Activated B cell treated with CpG ODN at 0.5 μM for 24 hours (primary cell): ENCODE data around the gene HCK. TPM values are rescaled to one million over a fixed set of nuclear protein-coding genes. Genes with fewer than 3 reads are reported as not detected.

Experiments used
- ATAC-seq: fragments of 200-7000 bp; cut with Tn5 transposase; one replicate; pipeline ENCODE4 v1.10.0; 2021; ENCODE audit warnings: low read depth, mild to moderate bottlenecking, moderate library complexity
- CTCF ChIA-PET: fragments of 350-600 bp; sonication (Branson Sonifier 250); formaldehyde crosslinking; loops from one replicate; lab custom pipeline; 2021; ENCODE audit warnings: antibody characterized with exemption; lab: Charles Lee
- POLR2A ChIA-PET: fragments of 350-600 bp; sonication (Branson Sonifier 250); formaldehyde crosslinking; loops from one replicate; lab custom pipeline; 2021; ENCODE audit warnings: antibody characterized with exemption; lab: Charles Lee
- DNase-seq: peaks from one replicate; pipeline ENCODE4 v3.0.0; 2022
- H3K27ac Mint-ChIP-seq: one replicate; pipeline ENCODE4 v1.8.0; 2020; ENCODE audit warnings: mixed read lengths
- H3K27me3 Mint-ChIP-seq: one replicate; pipeline ENCODE4 v1.8.0; 2021; ENCODE audit warnings: mixed read lengths
- H3K36me3 Mint-ChIP-seq: one replicate; pipeline ENCODE4 v1.8.0; 2021; ENCODE audit warnings: low read depth, mixed read lengths
- H3K4me1 Mint-ChIP-seq: one replicate; pipeline ENCODE4 v1.8.0; 2021; ENCODE audit warnings: mixed read lengths
- H3K4me3 Mint-ChIP-seq: one replicate; pipeline ENCODE4 v1.8.0; 2020; ENCODE audit warnings: mild to moderate bottlenecking, mixed read lengths
- H3K9me3 Mint-ChIP-seq: one replicate; pipeline ENCODE4 v1.8.0; 2020; ENCODE audit warnings: mixed read lengths
- CTCF ChIP-seq: fragments of 200-600 bp; IDR thresholded peaks from one replicate; pipeline ENCODE4 v1.8.0; 2022; ENCODE audit warnings: antibody characterized with exemption, mild to moderate bottlenecking
- intact Hi-C: fragments of 100-400 bp; cut with micrococcal nuclease; formaldehyde crosslinking; loops from one replicate; pipeline ENCODE4 v1.15.1; 2024
- total RNA-seq: library from RNA; stranded (reverse); gene quantifications from 2 replicates; pipeline ENCODE4 v1.2.3, GENCODE V29; 2022

Gene HCK
- total RNA-seq, 1 donor from 2014 or later, result 183 TPM

- Mint-ChIP-seq H3K27me3 (peaks cover 38% of the 10 kb centered on the region), H3K4me3 (no peak overlapping the region), H3K9me3 (no peaks in the 10 kb centered on the region), H3K36me3 (no peaks in the 10 kb centered on the region), H3K27ac (no peak overlapping the region), H3K4me1 (no peaks in the 10 kb centered on the region)
- TF ChIP-seq CTCF, result no peak
- DNase-seq (no peak), ATAC-seq (no peak)
- CTCF ChIA-PET, result interaction anchor here (1.0 kb wide), 1 partner anchor 23 kb away, joined by 4 read pairs; no protein-coding TSS in a partner anchor
- POLR2A ChIA-PET, result interaction anchor here (0.5 kb wide), 1 partner anchor 41 kb away, joined by 3 read pairs; no protein-coding TSS in a partner anchor
- intact Hi-C loops, result no loop called here
Observed at GRCh38 chr20:32012159-32012688, 39.8 kb upstream of the HCK start.

- H3K36me3 Mint-ChIP-seq, result no peaks in the 10 kb centered on the region
- no peaks in the 10 kb centered on the region for H3K9me3 Mint-ChIP-seq
- ATAC-seq, result no peak
- H3K4me3 Mint-ChIP-seq, result no peak overlapping the region
- ChIA-PET POLR2A (no interaction called here), CTCF (no interaction called here)
- TF ChIP-seq CTCF, result no peak
- no peak for DNase-seq
- intact Hi-C loops, result no loop called here
- no peak overlapping the region for H3K27ac Mint-ChIP-seq
- peaks cover 36% of the 10 kb centered on the region for H3K27me3 Mint-ChIP-seq
- H3K4me1 Mint-ChIP-seq, result peaks cover 8% of the 10 kb centered on the region
Observed at GRCh38 chr20:32013326-32013725, 38.7 kb upstream of the HCK start.

- Mint-ChIP-seq H3K9me3 (no peaks in the 10 kb centered on the region), H3K4me3 (peak overlapping the region; percentile 85), H3K36me3 (no peaks in the 10 kb centered on the region), H3K27me3 (peaks cover 52% of the 10 kb centered on the region), H3K4me1 (peaks cover 23% of the 10 kb centered on the region), H3K27ac (no peak overlapping the region)
- ATAC-seq (peak; percentile 68), DNase-seq (peak; percentile 31)
- ChIA-PET POLR2A (interaction anchor here (0.9 kb wide), 1 partner anchor 34 kb away, joined by 3 read pairs; the partner anchor contains the start of gene HCK), CTCF (interaction anchor here (1.3 to 2.0 kb wide), 3 partner anchors 14 to 165 kb away, joined by 7 to 13 read pairs (median 9); no protein-coding TSS in a partner anchor)
- TF ChIP-seq CTCF, result no peak
- intact Hi-C loops, result loop anchor here (1.0 to 2.0 kb wide), 2 partner anchors 14 to 157 kb away; no protein-coding TSS in a partner anchor
Observed at GRCh38 chr20:32017711-32018251, 34.3 kb upstream of the HCK start.

GRCh38 chr20:32018269-32019155 lies 33.5 kb upstream of the HCK start:
- Mint-ChIP-seq H3K36me3 (no peaks in the 10 kb centered on the region), H3K27me3 (peaks cover 56% of the 10 kb centered on the region), H3K9me3 (no peaks in the 10 kb centered on the region), H3K4me1 (peaks cover 23% of the 10 kb centered on the region), H3K4me3 (peak overlapping the region; percentile 85), H3K27ac (no peak overlapping the region)
- DNase-seq, result peak; percentile 55
- CTCF ChIA-PET, result interaction anchor here (1.3 to 2.0 kb wide), 4 partner anchors 13 to 166 kb away, joined by 6 to 13 read pairs (median 8); no protein-coding TSS in a partner anchor
- POLR2A ChIA-PET, result interaction anchor here (0.9 kb wide), 1 partner anchor 34 kb away, joined by 3 read pairs; the partner anchor contains the start of gene HCK
- no peak for TF ChIP-seq CTCF
- intact Hi-C loops, result loop anchor here (1.0 kb wide), 1 partner anchor 13 kb away; no protein-coding TSS in a partner anchor
- peak; percentile 71 for ATAC-seq
